Epidermal melanocyte (primary cell): Measurements from ENCODE around the gene GASK1A.
"Not testable (repeated sequence)": the region's sequence is repeated elsewhere in the genome, so short reads cannot be mapped to it uniquely, and the experiment has no call there.

ENCODE experiments used
- DNase-seq: peaks from one replicate; pipeline ENCODE4 v3.0.0; 2011; ENCODE audit warnings: low spot score; ENCODE audit not compliant: insufficient read length

The GASK1A gene

DNA sequence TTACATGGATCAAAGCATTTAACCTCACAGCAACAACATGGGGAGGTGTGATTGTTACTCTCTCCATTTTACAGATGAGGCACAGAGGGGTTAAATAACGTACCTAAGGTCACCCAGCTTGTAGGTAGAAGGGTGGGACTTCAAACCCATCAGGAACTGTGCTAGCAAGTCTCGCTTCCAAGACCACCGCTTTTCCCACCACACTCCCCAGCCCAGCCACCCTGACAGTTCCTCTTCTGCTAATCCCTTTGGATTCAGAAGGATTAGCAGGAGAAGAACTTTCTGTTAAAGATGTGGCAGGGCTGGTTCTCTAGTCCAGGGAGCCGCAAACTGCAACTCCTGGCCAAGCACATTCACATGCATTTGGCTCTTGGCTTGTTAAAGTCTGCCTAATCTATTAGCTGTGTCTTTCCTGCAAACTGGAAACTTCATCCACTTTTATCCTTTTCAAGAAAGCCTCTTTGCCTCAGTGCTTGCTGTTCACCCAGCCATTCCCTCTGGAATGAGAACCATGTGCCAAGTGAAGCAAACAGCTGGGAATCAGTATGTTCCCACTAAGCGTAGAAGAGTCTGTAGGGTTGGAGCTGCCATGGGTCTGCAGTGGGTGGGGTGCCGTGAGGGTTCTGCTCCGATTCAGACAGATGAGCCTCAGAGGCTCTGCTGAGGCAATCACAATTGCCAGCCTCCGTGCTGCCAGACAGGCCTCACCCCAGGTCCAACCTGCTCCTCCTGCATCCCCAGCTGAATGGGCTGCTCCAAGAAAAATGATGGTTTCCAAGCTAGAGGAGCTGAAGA, 82.2 kb downstream of the GASK1A start:
- DNase-seq: no peak

GRCh38 chr3:43062040-43062563, 83.0 kb downstream of the GASK1A start:
- DNase-seq: no peak

DNA sequence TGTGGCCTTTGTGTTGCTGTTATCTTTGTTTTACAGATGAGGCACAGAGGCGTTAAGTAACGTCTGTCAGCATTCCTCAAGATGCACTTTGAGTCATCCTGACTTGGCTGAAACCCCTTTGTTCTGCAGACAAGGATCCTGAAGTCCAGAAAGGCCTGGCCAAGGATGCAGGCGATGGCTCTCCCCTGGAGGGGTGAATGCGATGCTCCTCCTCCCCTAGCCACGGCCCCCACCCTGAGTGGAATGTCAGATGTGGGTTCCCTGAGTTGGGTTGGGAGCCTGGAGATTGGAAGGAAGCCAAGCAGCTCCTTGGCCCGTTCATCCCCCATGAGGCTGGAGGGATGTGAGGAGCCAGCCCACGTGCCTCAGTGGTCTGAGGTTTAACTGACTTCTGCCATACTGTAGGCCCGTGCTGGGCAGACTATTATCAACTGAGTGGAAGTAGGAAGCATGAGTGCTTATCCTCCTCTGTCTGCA, 83.5 kb downstream of the GASK1A start:
- DNase-seq: no peak

- no peak for DNase-seq
Observed at GRCh38 chr3:43063114-43063513, 84.0 kb downstream of the GASK1A start.

- not testable (repeated sequence) for DNase-seq
Observed at GRCh38 chr3:43070670-43071069, 91.6 kb downstream of the GASK1A start.

DNA sequence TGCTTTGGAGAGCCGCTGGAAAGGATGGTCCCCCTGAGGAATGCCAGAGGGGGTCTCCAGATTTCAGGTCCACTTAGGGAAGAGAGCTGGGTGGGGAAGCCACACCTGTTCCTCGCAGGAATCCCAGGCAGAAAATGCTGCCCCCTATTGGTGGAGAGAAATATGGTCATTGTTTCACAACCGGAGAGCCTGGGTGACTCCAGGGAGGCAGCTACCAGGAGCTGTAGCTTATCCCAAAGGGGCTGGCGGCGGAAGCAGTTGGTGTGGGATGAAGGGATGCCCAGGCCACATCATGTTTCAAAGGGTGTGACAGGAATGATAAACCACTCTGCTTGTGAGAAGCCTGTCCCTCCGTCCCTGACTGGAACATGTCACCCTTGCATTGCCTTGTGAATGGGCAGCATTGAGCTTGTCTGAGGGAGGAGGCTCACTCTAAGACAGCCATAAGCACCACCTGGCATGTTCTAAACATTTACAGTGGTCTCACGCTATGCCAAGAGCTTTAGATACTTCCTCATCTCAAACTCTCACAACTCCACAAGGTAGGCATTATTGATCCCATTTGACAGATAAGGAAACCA, 92.3 kb downstream of the GASK1A start:
- DNase-seq: no peak

- no peak for DNase-seq
Observed at GRCh38 chr3:43072361-43072760, 93.2 kb downstream of the GASK1A start.

- no peak for DNase-seq
Observed at GRCh38 chr3:43073116-43073835, 94.2 kb downstream of the GASK1A start.

DNA sequence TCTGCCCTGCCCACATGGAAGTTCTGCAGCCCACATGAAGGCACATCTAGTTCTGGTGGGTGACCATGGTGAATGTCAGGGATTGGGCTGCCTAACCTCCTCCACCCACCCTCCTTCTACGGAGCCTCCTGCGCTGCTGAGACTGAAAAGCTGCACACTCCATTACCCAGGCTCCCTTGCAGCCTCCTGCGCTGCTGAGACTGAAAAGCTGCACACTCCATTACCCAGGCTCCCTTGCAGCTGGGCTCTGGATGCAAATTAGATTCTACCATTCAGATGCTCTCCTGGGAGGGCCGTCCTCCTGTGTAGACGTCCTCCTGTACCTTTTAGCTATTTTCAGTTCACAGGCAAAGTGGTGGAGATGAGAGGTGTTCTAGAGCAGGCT, 94.7 kb downstream of the GASK1A start:
- DNase-seq: no peak

DNA sequence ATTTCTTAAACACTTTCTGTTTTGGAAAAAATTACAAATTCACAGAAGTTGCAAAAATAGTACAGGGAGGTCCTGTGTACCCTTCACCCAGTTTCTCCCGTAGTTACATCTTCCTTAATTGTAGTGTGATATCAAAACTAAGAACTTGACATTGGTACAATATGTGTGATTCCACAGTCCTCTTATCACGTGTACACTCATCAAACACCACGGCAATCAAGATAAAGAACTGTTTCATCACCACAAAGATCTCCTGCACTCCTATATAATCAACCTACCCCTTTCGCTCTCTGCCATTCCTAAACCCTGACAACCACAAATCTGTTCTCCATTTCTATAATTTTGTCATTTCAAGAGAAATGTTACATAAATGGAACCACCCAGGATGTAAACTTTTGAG, 95.4 kb downstream of the GASK1A start:
- DNase-seq: no peak

- no peak for DNase-seq
Observed at GRCh38 chr3:43074901-43075689, 96.0 kb downstream of the GASK1A start.

- DNase-seq: no peak
Observed at GRCh38 chr3:43075904-43076661, 97.0 kb downstream of the GASK1A start.

DNA sequence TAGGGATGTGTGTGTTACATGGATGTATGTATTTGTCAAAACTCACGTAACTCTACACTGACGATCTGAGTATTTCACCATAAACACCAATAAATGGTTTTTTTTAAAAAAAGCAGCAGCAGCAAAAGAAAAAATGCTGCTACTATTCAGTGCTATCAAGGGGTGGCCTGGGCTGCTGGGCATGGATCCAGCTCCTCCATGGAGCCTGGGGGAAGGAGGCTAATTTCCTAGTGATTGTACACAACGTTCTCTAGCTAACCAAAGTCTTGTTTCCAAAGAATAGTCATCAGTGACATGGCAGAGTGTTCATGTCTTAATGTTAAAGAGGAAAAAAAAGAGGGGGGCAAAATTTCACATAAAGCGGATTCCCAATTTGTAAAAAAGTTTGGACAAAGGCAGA, 97.7 kb downstream of the GASK1A start:
- no peak for DNase-seq

GRCh38 chr3:43077261-43077660, 98.2 kb downstream of the GASK1A start:
- DNase-seq: no peak

GRCh38 chr3:43077707-43078106, 98.6 kb downstream of the GASK1A start:
- DNase-seq: no peak

DNA sequence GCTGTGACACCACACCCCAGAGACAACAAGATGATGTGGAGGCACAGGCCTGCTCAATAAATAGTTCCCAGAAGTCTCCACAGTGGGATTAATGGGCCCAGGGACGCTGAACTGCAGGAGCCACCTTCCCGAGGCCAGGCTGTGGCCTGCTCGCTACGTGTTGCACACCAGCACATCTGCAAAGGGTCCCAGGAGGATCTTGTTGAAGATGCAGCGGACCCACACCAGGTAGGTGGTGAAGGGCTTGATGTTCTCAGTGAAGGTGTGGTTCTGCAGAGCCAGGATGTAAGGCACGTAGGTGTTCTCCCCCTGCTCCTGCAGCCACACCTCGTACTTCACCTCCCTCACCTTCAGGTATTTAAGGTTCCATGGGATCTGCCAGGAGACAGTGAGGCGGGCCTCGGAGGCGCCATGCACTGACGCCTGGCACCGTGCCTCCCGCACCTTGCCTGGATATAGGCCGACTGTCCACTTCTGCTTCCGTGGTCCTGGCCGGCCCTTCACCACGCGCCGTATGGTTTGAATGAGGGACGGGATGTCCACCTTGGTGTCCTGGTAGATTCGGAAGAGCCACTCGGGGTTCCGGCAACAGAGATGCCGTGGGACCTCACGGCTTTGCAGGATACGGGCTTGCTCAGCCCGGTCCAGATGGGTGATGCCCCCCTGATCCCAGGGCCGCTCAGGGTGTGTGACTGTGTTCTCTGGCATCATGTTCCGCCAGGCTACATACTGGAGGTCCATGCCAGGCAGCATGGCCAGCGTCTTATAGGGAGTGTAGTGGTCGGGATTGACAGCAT, 100.6 kb downstream of the GASK1A start:
- DNase-seq: no peak

- no peak for DNase-seq
Observed at GRCh38 chr3:43080726-43081568, 101.8 kb downstream of the GASK1A start.

DNA sequence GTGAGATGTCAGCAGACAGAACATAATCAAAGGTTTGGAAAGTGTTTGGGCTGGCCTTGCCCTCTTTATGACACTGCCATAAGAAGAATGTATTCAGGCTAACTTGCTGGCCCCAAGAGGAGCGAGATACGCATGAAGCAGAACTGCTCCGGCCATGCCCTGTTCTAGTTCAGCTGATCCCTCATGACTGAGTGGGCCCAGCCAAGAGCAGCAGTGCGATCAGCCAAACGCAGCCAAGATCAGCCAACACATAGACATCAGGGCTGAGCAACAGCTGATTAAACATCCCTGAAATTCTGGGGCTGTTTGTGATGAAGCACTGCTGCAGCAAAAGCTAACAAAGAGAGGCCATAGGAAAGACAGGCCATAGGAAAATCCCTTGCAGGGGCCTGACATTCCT, 102.7 kb downstream of the GASK1A start:
- no peak for DNase-seq

DNA sequence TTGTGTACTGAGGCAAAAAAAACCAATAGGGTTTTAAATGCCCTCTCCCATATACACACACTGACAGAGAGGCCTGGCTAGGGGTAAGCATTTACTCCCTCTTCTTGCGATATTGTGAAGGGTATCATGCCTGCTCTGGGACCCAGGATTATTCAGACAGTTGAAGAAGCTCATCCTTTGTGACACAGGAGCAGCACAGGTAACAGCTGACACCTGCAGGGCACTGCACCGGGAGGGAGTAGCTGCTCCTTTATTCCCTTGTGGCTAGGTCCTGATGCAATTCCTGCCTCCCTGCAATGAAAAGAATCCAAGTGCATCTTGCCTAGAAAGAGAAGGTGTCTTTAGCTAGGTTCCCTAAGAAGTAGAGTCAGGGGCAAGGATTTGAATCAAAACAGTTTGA, 103.3 kb downstream of the GASK1A start:
- DNase-seq: no peak
